Measurements from ENCODE around the gene RAB26. TPM values are rescaled to one million over a fixed set of nuclear protein-coding genes. Genes with fewer than 3 reads are reported as not detected.

Gene RAB26
- polyA plus RNA-seq, 1 donor from 2014 or later = 4.9 TPM

DNA sequence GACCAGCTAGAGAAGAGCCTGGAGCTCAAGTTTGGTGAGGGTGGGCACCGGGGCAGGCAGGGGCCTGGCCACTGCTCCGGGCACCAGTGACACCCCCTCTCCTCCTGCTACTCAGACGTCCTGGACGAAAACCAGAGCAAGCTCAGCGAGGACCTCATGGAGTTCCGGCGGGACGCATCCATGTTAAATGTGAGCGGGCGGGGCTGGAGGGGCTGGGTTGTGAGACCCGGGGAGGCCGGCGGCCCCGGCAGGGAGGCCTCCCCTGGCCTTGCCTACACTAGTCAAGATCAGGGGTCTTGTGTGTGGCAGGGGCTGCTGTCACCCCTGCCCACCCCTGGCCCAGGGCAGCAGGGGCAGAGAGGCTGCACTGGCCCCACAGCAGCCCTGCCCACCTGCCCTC lies 24.9 kb downstream of the RAB26 start:
- Histone ChIP-seq H2AFZ (ENCODE audit: low read depth, low read length) (no peak overlapping the region), H4K20me1 (ENCODE audit: insufficient read depth) (no peaks in the 10 kb centered on the region), H3K27me3 (ENCODE audit: insufficient read depth, low read depth, low read length) (no peaks in the 10 kb centered on the region), H3K79me2 (replicated peaks; ENCODE audit: insufficient read depth, low read length) (no peaks in the 10 kb centered on the region), H3F3A (ENCODE audit: insufficient read depth, low read length, poor library complexity, severe bottlenecking) (no peaks in the 10 kb centered on the region), H3K36me3 (ENCODE audit: insufficient read depth, low read length) (no peaks in the 10 kb centered on the region), H3K9me3 (ENCODE audit: low read length) (no peaks in the 10 kb centered on the region), H3K27ac (ENCODE audit: low read length) (no peak overlapping the region), H3K4me3 (ENCODE audit: low read length) (no peak overlapping the region), H3K4me2 (ENCODE audit: low read length) (no peak overlapping the region), H3K9me2 (ENCODE audit: insufficient read depth, low read length) (no peaks in the 10 kb centered on the region), H3K9ac (ENCODE audit: low read length) (no peak overlapping the region)
- TF ChIP-seq MXI1 (conservative IDR thresholded peaks at IDR 0.05; ENCODE audit: poor library complexity, severe bottlenecking) (no peak), EZH2 (IDR thresholded peaks at IDR 0.05; ENCODE audit: borderline replicate concordance, insufficient read depth, low read length, poor library complexity, severe bottlenecking) (no peak), TAF1 (IDR thresholded peaks at IDR 0.05; ENCODE audit: low read depth) (no peak), SMC3 (conservative IDR thresholded peaks at IDR 0.05; ENCODE audit: poor library complexity) (no peak), EP300 (conservative IDR thresholded peaks at IDR 0.05; ENCODE audit: poor library complexity, severe bottlenecking) (no peak), REST (IDR thresholded peaks at IDR 0.05; ENCODE audit: borderline replicate concordance) (no peak), RAD21 (conservative IDR thresholded peaks at IDR 0.05) (no peak), CTCF (IDR thresholded peaks at IDR 0.05; ENCODE audit: poor library complexity, severe bottlenecking) (no peak), POLR2AphosphoS5 (IDR thresholded peaks at IDR 0.05) (no peak)

GRCh38 chr16:2173916-2174315 lies 25.5 kb downstream of the RAB26 start:
- Histone ChIP-seq H4K20me1 (ENCODE audit: insufficient read depth) (no peaks in the 10 kb centered on the region), H3K4me3 (ENCODE audit: low read length) (peak overlapping the region; percentile 46), H3K4me2 (ENCODE audit: low read length) (no peak overlapping the region), H3K27me3 (ENCODE audit: insufficient read depth, low read depth, low read length) (no peaks in the 10 kb centered on the region), H2AFZ (ENCODE audit: low read depth, low read length) (no peak overlapping the region), H3K79me2 (replicated peaks; ENCODE audit: insufficient read depth, low read length) (no peaks in the 10 kb centered on the region), H3K27ac (ENCODE audit: low read length) (peak overlapping the region; percentile 69), H3K9me2 (ENCODE audit: insufficient read depth, low read length) (no peaks in the 10 kb centered on the region), H3F3A (ENCODE audit: insufficient read depth, low read length, poor library complexity, severe bottlenecking) (no peaks in the 10 kb centered on the region), H3K36me3 (ENCODE audit: insufficient read depth, low read length) (no peaks in the 10 kb centered on the region), H3K9ac (ENCODE audit: low read length) (peak overlapping the region; percentile 45), H3K9me3 (ENCODE audit: low read length) (no peaks in the 10 kb centered on the region)
- TF ChIP-seq EP300 (conservative IDR thresholded peaks at IDR 0.05; ENCODE audit: poor library complexity, severe bottlenecking) (no peak), MXI1 (conservative IDR thresholded peaks at IDR 0.05; ENCODE audit: poor library complexity, severe bottlenecking) (no peak), RAD21 (conservative IDR thresholded peaks at IDR 0.05) (no peak), REST (IDR thresholded peaks at IDR 0.05; ENCODE audit: borderline replicate concordance) (no peak), CTCF (IDR thresholded peaks at IDR 0.05; ENCODE audit: poor library complexity, severe bottlenecking) (no peak)
